Muscle layer of colon (tissue), 2 donors: ENCODE data around the gene ATP8A2.

ENCODE experiments used
- H3K27ac ChIP-seq: one replicate; pipeline ENCODE4 v1.7.0; 2013; ENCODE audit warnings: low read depth, mild to moderate bottlenecking, low read length, moderate library complexity
- H3K27me3 ChIP-seq, 2 donors: one replicate each; pipeline ENCODE4 v1.7.0; 2013; ENCODE audit warnings: low read length in 2 of 2, mild to moderate bottlenecking in 2 of 2; ENCODE audit not compliant: insufficient read depth in 2 of 2, control insufficient read depth in 1 of 2
- H3K36me3 ChIP-seq: one replicate; pipeline ENCODE4 v1.7.0; 2013; ENCODE audit warnings: mild to moderate bottlenecking, low read length; ENCODE audit not compliant: insufficient read depth
- H3K4me1 ChIP-seq: one replicate; pipeline ENCODE4 v1.7.0; 2013; ENCODE audit warnings: mild to moderate bottlenecking, low read length; ENCODE audit not compliant: insufficient read depth
- H3K4me3 ChIP-seq, 2 donors: one replicate each; pipeline ENCODE4 v1.7.0; 2013; ENCODE audit warnings: low read length in 2 of 2, low read depth in 1 of 2, mild to moderate bottlenecking in 1 of 2, moderate library complexity in 1 of 2
- H3K9ac ChIP-seq: one replicate; pipeline ENCODE4 v1.7.0; 2013; ENCODE audit warnings: low read length
- H3K9me3 ChIP-seq: one replicate; pipeline ENCODE4 v1.7.0; 2013; ENCODE audit warnings: mild to moderate bottlenecking, low read length
- donor health status: abdominal sarcoma.
- donor health status: Adenocarcinoma of cecum.

ATP8A2 gene

DNA sequence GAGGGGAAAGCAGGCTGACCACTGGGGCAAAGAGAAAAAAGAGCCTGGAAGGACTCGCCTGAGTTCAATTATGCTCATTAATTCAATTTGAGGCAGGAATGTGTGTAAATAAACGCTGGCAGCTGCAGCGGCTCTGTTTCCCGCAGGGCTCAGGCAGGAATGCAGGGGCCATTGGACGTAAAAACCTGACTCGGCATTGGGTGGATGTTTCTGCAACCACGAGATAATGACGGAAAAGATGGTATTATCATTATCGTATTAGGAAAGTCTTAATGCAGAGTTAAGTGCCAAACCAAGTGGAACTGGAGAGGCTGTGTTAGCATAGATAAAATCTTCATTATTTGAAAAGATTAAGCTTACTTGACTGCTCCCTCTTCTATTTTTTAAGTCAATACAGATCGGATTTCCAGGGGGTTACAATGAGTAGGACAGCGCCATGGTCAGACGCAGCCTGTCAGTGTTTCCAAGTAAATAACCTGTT, 510.2 kb downstream of the ATP8A2 start:
- peaks cover 6% of the 10 kb centered on the region for H3K4me1 ChIP-seq
- no peaks in the 10 kb centered on the region for H3K36me3 ChIP-seq
- peaks cover 0 to 5% of the 10 kb centered on the region in 2 donors for H3K27me3 ChIP-seq
- H3K9me3 ChIP-seq = no peaks in the 10 kb centered on the region
- H3K27ac ChIP-seq = no peak overlapping the region
- no peak overlapping the region for H3K4me3 ChIP-seq
- H3K9ac ChIP-seq = no peak overlapping the region

DNA sequence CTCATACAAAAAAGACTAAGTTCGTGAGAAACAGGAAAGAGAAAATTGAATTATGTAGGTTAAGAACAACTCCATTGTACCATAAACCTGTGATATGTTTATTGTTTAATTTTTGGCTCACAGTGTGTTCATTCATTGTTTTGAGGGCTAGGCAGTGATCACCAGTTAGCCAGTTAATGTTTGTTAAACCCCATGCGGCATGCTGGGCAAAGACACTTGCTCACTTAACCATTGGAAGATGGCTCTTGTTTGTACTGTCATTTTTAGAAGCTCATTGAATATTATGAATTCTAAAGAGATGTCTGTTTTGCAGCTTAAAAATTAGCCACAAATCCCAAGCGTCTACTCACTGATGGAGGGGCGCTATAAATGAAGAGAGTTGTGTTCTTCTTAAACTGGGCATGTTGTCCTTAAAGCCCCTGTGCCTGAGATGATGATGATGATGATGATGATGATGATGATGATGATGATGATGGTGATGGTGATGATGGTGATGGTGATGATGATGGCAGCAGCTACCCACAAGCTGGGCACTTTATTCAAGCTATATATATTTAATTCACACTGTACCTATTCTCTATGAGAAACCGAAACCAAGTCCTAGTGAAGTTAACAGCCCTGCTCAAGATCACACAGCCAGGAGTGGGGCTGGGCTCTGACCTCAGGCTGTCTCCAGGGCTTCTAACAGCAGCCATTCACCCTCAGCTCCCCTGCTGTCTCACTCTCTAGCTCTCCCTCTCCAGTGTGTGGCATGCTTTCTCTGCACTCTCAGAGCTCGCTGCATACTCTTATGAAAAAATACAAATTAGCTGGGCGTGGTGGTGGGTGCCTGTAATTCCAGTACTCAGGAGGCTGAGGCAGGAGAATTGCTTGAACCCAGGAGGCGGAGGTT, 510.9 kb downstream of the ATP8A2 start:
- Histone ChIP-seq H3K4me3 (no peak overlapping the region), H3K9ac (no peak overlapping the region), H3K4me1 (peaks cover 6% of the 10 kb centered on the region), H3K36me3 (no peaks in the 10 kb centered on the region), H3K27ac (no peak overlapping the region), H3K27me3 (peaks cover 0 to 5% of the 10 kb centered on the region in 2 donors), H3K9me3 (no peaks in the 10 kb centered on the region)

DNA sequence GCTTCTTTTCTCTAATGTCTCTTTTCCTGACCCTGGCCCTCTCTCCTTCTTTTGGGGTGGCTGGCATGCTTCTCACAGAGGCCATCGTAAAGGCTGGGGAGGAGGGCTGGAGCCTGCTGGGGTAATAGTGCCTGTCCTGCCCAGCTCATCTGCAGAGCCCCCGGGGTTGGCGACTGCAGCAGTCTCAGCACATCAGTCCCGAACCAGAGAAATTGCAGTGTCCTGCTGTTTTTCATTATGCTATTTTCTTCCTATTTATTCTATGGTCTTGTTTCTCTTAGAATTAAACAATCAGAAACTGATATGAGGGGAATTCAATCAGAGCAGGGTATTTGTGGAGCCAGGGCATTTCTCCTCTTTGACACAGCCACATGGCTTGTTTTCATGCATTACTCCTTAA, 513.6 kb downstream of the ATP8A2 start:
- Histone ChIP-seq H3K27me3 (peaks cover 0 to 5% of the 10 kb centered on the region in 2 donors), H3K9me3 (no peaks in the 10 kb centered on the region), H3K9ac (no peak overlapping the region), H3K36me3 (no peaks in the 10 kb centered on the region), H3K27ac (no peak overlapping the region), H3K4me1 (peaks cover 6% of the 10 kb centered on the region), H3K4me3 (no peak overlapping the region)

DNA sequence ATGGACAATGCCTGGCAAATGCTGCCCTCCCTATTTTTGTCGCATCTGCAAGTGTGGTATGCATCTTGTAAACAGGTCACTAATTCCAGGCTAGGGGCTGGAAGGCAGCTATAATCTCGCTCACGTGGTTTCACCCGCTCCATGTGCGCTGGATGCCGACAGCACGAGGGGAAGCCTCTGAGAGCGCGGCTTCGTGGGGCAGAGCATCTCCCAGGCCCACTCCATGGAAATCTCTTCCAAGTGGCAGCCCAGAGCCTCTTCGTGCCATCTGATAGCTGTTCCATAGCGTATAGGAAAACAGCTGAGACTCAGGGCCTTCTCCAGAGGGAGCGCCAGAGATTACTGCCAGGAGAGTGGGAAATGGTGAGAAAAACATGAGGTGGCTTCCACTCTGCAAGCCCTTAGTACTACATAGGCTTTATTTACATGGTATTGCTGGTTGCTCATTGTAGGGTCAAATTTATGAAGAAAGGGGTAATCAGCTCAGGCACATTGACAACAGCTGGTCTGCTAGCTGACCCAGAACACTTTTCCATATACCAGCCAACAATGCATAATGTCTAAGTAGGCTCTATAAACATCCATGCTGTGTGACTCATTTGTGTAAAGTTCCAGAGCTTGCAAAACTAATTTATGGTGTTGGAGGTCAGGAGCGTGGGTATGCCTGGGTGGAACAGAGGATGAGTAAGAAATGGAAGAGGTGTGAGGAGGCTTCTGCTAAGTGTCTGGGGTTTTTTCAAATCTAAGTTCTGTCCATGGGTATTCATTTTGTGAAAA, 514.9 kb downstream of the ATP8A2 start:
- Histone ChIP-seq H3K4me3 (no peak overlapping the region), H3K36me3 (no peaks in the 10 kb centered on the region), H3K27me3 (peaks cover 0 to 4% of the 10 kb centered on the region in 2 donors), H3K27ac (no peak overlapping the region), H3K9me3 (no peaks in the 10 kb centered on the region), H3K4me1 (peaks cover 6% of the 10 kb centered on the region), H3K9ac (no peak overlapping the region)

DNA sequence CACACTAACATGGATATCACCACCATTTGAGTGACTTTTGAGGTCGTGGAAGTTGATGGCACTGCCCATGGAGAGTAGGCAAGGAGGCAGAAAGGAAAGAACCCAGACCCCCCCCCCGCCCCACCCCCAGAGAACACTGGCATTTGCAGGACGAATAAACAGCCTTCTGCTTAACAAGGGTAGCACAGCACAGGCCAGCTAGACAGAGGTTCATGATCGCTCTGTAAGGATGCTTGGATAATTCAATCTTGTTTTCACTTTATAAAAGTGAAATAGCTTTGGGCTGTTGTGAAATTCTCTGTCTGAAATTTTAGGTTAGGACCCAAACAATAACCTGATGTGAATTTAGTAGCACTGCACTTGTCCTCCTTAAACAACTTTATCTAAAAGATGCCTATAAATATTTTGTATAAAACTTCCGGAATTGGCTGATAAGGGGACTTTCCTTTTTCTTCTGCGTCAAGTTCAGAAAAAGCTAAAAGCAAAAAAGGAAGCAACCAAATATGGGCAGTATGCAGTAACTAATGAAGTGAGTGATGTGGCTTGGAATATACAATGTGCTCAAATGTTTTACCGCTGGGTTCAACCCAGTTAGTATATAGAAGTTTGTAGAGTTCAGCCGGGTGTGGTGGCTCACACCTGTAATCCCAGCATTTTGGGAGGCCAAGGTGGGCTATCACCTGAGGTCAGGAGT, 516.3 kb downstream of the ATP8A2 start:
- H3K9me3 ChIP-seq = no peaks in the 10 kb centered on the region
- H3K4me1 ChIP-seq = peaks cover 6% of the 10 kb centered on the region
- no peak overlapping the region for H3K27ac ChIP-seq
- no peaks in the 10 kb centered on the region for H3K27me3 ChIP-seq
- H3K4me3 ChIP-seq = no peak overlapping the region
- no peaks in the 10 kb centered on the region for H3K36me3 ChIP-seq
- no peak overlapping the region for H3K9ac ChIP-seq

DNA sequence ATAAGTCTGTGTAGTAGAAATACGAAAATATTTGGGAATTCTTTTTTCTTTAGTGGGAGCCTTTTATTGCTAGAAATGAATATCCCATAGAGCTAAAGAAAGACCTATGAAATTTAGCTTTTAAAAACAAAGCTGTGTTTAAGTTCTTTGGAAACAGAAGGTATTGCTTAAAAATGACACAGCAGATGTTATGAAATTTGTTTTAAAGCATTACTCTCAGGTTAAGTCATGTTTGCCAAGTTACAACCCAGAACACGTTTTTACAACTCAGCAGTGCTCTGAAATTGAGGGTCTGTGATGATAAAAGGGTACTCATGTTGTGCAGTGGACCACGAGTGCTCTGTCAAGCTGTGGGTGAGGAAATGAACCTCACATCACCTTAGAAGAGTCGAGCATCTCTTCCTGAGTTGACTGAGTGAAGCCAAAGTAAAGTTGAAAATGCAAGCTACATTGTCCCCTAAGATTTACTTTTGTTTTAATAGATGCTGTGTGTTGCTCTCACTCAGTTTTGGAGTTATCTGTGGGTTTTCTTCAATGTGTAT, 519.0 kb downstream of the ATP8A2 start:
- H3K4me1 ChIP-seq = peaks cover 6% of the 10 kb centered on the region
- no peak overlapping the region for H3K9ac ChIP-seq
- no peaks in the 10 kb centered on the region for H3K36me3 ChIP-seq
- H3K27me3 ChIP-seq = no peaks in the 10 kb centered on the region
- H3K27ac ChIP-seq = no peak overlapping the region
- no peaks in the 10 kb centered on the region for H3K9me3 ChIP-seq
- H3K4me3 ChIP-seq = no peak overlapping the region

DNA sequence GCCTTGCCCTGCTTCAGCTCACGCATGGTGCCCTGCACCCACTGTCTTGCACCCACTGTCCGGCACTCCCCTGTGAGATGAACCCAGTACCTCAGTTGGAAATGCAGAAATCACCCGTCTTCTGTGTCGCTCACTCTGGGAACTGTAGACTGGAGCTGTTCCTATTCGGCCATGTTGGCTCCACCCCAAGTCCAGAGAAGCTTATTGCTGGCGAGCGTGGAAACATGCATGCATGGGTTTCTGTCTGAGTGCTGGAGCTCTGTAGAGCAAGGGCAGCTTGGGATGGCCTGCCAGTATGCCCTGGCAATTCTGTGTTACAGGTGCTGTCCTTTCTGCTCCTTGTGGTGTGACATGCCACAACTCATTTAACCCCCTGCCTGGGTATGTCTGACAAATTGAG, 527.2 kb downstream of the ATP8A2 start:
- H3K4me1 ChIP-seq = no peaks in the 10 kb centered on the region
- no peaks in the 10 kb centered on the region for H3K27me3 ChIP-seq
- H3K9me3 ChIP-seq = no peaks in the 10 kb centered on the region
- H3K36me3 ChIP-seq = no peaks in the 10 kb centered on the region
- no peak overlapping the region for H3K9ac ChIP-seq
- no peak overlapping the region for H3K4me3 ChIP-seq
- no peak overlapping the region for H3K27ac ChIP-seq

DNA sequence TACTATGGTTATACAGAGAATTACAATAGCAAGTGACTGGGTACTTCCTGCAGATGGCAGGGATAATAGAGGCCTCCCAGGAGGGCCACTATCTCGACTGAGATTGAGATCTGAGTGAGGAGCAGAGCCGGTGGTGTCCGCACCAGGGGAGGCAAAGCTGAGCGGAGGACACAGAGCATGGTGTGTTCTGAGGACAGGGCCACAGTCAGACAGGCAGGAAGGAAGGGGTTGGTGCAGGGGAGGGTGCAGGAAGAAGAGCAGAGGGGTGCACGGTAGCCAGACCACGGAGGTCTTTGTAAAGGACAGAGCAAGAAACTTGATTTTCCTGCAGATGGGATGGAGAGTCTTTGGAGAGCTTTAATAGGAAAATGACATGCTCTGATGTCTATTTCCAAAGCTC, 527.7 kb downstream of the ATP8A2 start:
- Histone ChIP-seq H3K4me1 (no peaks in the 10 kb centered on the region), H3K27ac (no peak overlapping the region), H3K27me3 (no peaks in the 10 kb centered on the region), H3K4me3 (no peak overlapping the region), H3K9me3 (no peaks in the 10 kb centered on the region), H3K36me3 (no peaks in the 10 kb centered on the region), H3K9ac (no peak overlapping the region)

DNA sequence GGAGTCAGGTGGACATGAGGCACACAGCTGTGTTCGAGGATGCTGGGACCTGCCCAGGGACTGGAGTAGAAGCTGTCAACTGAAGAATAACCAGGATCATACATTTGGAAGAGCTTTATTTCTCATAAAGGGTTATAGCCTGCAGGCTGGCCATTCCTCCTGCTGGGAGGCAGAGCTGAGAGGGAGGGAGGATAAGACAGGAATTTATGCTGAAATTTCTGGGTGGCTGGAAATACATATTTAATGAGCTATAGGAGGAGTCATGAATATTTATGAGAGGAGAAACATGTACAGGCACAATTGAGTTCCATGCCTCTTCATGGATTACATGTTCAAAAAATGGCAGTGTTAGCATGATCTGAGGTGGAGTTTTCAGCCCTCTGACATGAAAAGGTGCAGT, 528.2 kb downstream of the ATP8A2 start:
- no peaks in the 10 kb centered on the region for H3K36me3 ChIP-seq
- no peaks in the 10 kb centered on the region for H3K4me1 ChIP-seq
- H3K27me3 ChIP-seq = no peaks in the 10 kb centered on the region
- H3K9me3 ChIP-seq = no peaks in the 10 kb centered on the region
- H3K9ac ChIP-seq = no peak overlapping the region
- H3K4me3 ChIP-seq = no peak overlapping the region
- H3K27ac ChIP-seq = no peak overlapping the region

DNA sequence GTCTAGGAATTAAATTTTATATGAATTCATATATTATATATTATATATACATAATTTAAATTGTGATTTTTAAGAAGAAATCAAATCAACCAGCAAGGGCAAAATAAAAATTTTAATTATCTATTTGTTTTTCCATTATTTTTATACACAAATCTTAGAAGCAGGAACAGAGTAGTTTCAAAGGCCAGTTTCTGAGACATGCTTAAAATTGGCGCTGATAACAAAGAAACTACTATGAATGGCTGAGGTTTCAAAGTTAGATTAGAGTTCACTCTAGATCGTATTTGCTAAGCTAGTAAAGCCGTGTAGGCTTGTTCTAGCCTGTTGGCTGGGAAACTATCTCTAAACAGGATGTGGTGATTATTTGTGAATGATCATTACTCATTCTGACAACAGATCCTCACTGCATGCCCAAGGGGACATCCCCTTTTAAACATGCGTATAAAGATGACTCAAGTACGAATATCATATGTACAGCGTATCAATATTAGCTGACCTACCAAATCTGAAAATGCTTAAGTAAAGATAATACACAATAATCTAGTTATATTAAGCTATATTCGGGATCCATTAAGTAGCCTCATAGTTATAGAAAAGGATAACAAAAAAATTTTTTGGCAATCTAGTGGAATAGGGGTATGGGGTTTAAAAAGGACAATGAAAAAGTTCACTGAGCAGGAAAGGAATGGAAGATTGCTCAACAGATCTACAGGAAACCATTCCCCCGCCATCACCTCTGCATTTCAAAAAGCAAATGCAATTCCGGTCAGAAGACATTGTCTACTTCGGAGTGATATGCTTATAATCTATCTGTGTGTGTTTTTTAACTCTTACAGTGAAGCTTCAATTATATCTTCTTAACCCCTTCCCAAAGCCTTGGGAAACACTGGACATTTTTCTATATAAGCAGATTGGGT, 529.9 kb downstream of the ATP8A2 start:
- H3K36me3 ChIP-seq = no peaks in the 10 kb centered on the region
- no peaks in the 10 kb centered on the region for H3K4me1 ChIP-seq
- H3K4me3 ChIP-seq = no peak overlapping the region
- no peaks in the 10 kb centered on the region for H3K27me3 ChIP-seq
- H3K27ac ChIP-seq = no peak overlapping the region
- no peak overlapping the region for H3K9ac ChIP-seq
- H3K9me3 ChIP-seq = no peaks in the 10 kb centered on the region
